ENCODE measurements around the gene CCSER2. TPM values are rescaled to one million over a fixed set of nuclear protein-coding genes. Genes with fewer than 3 reads are reported as not detected.

CCSER2 gene
- total and polyA plus RNA-seq, 7 experiments from 2014 or later: 59.1 to 133 (median 93.4) TPM

GRCh38 chr10:84563355-84563754 is 235.0 kb downstream of the CCSER2 start:
- Histone ChIP-seq H3K4me3 (ENCODE audit: low read length) (no peak overlapping the region), H3K36me3 (ENCODE audit: control insufficient read depth in 2 of 3, insufficient read depth in 3 of 3, low read length in 3 of 3) (no peaks in the 10 kb centered on the region), H3K9me3 (ENCODE audit: control insufficient read depth in 2 of 3, low read length in 3 of 3) (no peaks in the 10 kb centered on the region), H3K27me3 (ENCODE audit: control insufficient read depth in 2 of 2, insufficient read depth in 2 of 2, low read length in 2 of 2) (no peaks in the 10 kb centered on the region), H3K27ac (ENCODE audit: low read depth, low read length) (no peak overlapping the region), H3K4me1 (ENCODE audit: control insufficient read depth in 2 of 2, insufficient read depth in 2 of 2, low read length in 2 of 2) (no peaks in the 10 kb centered on the region)
- H3K36me3 Mint-ChIP-seq: no peaks in the 10 kb centered on the region
- CTCF ChIA-PET: no interaction called here
- H3K9me3 Mint-ChIP-seq: peaks cover 0 to 1% (median 0%) of the 10 kb centered on the region in 11 donors
- DNase-seq (no peak), ATAC-seq (no peak)
- H3K4me3 Mint-ChIP-seq: no peak overlapping the region
- H3K27me3 Mint-ChIP-seq: peaks cover 15 to 48% (median 43%) of the 10 kb centered on the region in 5 donors
- POLR2A ChIA-PET: no interaction called here
- intact Hi-C loops (cut with micrococcal nuclease): no loop called here
- no peak overlapping the region for H3K27ac Mint-ChIP-seq
- H3K4me1 Mint-ChIP-seq: peaks cover 0 to 4% (median 0%) of the 10 kb centered on the region in 7 donors

- Mint-ChIP-seq H3K4me1 (peaks cover 0 to 4% (median 0%) of the 10 kb centered on the region in 7 donors), H3K27ac (no peak overlapping the region), H3K36me3 (no peaks in the 10 kb centered on the region), H3K4me3 (no peak overlapping the region), H3K27me3 (peaks cover 15 to 52% (median 47%) of the 10 kb centered on the region in 5 donors), H3K9me3 (peaks cover 0 to 1% (median 0%) of the 10 kb centered on the region in 11 donors)
- DNase-seq (no peak), ATAC-seq (no peak)
- H3K27me3 ChIP-seq (ENCODE audit: control insufficient read depth in 2 of 2, insufficient read depth in 2 of 2, low read length in 2 of 2): no peaks in the 10 kb centered on the region
- intact Hi-C loops (cut with micrococcal nuclease): no loop called here
- ChIA-PET CTCF (no interaction called here), POLR2A (no interaction called here)
- no peak overlapping the region for H3K27ac ChIP-seq (ENCODE audit: low read depth, low read length)
- no peak overlapping the region for H3K4me3 ChIP-seq (ENCODE audit: low read length)
- H3K9me3 ChIP-seq (ENCODE audit: control insufficient read depth in 2 of 3, low read length in 3 of 3): no peaks in the 10 kb centered on the region
- H3K36me3 ChIP-seq (ENCODE audit: control insufficient read depth in 2 of 3, insufficient read depth in 3 of 3, low read length in 3 of 3): no peaks in the 10 kb centered on the region
- no peaks in the 10 kb centered on the region for H3K4me1 ChIP-seq (ENCODE audit: control insufficient read depth in 2 of 2, insufficient read depth in 2 of 2, low read length in 2 of 2)
These were observed 235.5 kb downstream of the CCSER2 start for GRCh38 chr10:84563868-84564267.

- CTCF ChIA-PET: no interaction called here
- Mint-ChIP-seq H3K36me3 (no peaks in the 10 kb centered on the region), H3K9me3 (peaks cover 0 to 4% (median 1%) of the 10 kb centered on the region in 11 donors), H3K27me3 (peaks cover 12 to 64% (median 59%) of the 10 kb centered on the region in 5 donors), H3K4me3 (no peak overlapping the region), H3K4me1 (peaks cover 0 to 4% (median 0%) of the 10 kb centered on the region in 7 donors), H3K27ac (no peak overlapping the region)
- H3K4me1 ChIP-seq (ENCODE audit: control insufficient read depth in 2 of 2, insufficient read depth in 2 of 2, low read length in 2 of 2): no peaks in the 10 kb centered on the region
- no peaks in the 10 kb centered on the region for H3K27me3 ChIP-seq (ENCODE audit: control insufficient read depth in 2 of 2, insufficient read depth in 2 of 2, low read length in 2 of 2)
- ATAC-seq: no peak
- H3K4me3 ChIP-seq (ENCODE audit: low read length): no peak overlapping the region
- H3K36me3 ChIP-seq (ENCODE audit: control insufficient read depth in 2 of 3, insufficient read depth in 3 of 3, low read length in 3 of 3): no peaks in the 10 kb centered on the region
- no peak for DNase-seq
- no peak overlapping the region for H3K27ac ChIP-seq (ENCODE audit: low read depth, low read length)
- POLR2A ChIA-PET: no interaction called here
- intact Hi-C loops (cut with micrococcal nuclease): no loop called here
- no peaks in the 10 kb centered on the region for H3K9me3 ChIP-seq (ENCODE audit: control insufficient read depth in 2 of 3, low read length in 3 of 3)
These were observed 237.6 kb downstream of the CCSER2 start for GRCh38 chr10:84565881-84566582.

GRCh38 chr10:84567133-84567532 is 238.7 kb downstream of the CCSER2 start:
- Mint-ChIP-seq H3K4me1 (peaks cover 0 to 4% (median 0%) of the 10 kb centered on the region in 7 donors), H3K27ac (no peak overlapping the region), H3K4me3 (no peak overlapping the region), H3K27me3 (peaks cover 12 to 64% (median 57%) of the 10 kb centered on the region in 5 donors), H3K9me3 (peaks cover 0 to 6% (median 1%) of the 10 kb centered on the region in 11 donors), H3K36me3 (no peaks in the 10 kb centered on the region)
- ATAC-seq (no peak), DNase-seq (no peak)
- ChIA-PET POLR2A (no interaction called here), CTCF (interaction anchor here (0.6 kb wide), 1 partner anchor 30 kb away, joined by 5 read pairs; no protein-coding TSS in a partner anchor)
- Histone ChIP-seq H3K36me3 (ENCODE audit: control insufficient read depth in 2 of 3, insufficient read depth in 3 of 3, low read length in 3 of 3) (no peaks in the 10 kb centered on the region), H3K4me1 (ENCODE audit: control insufficient read depth in 2 of 2, insufficient read depth in 2 of 2, low read length in 2 of 2) (no peaks in the 10 kb centered on the region), H3K27me3 (ENCODE audit: control insufficient read depth in 2 of 2, insufficient read depth in 2 of 2, low read length in 2 of 2) (no peaks in the 10 kb centered on the region), H3K4me3 (ENCODE audit: low read length) (no peak overlapping the region), H3K9me3 (ENCODE audit: control insufficient read depth in 2 of 3, low read length in 3 of 3) (no peaks in the 10 kb centered on the region), H3K27ac (ENCODE audit: low read depth, low read length) (no peak overlapping the region)
- intact Hi-C loops (cut with micrococcal nuclease): no loop called here

Other genes with a start within 250 kb of the CCSER2 start
- gene GHITM, start 189.1 kb upstream of the CCSER2 start, total RNA-seq: 100 to 1,000 TPM in 1 of 5 experiments, 10 to 100 TPM in 4; 61.5 to 115 (median 76.3) TPM
- 100 to 1,000 TPM; 234 to 312 TPM for gene GHITM, start 189.1 kb upstream of the CCSER2 start, polyA plus RNA-seq
- not detected for gene GPR15LG, start 154.8 kb upstream of the CCSER2 start, total RNA-seq
- not detected for gene GPR15LG, start 154.8 kb upstream of the CCSER2 start, polyA plus RNA-seq
- gene CDHR1, start 134.1 kb upstream of the CCSER2 start, total RNA-seq: 1 to 10 TPM in 1 of 5 experiments, under 1 TPM in 3, not detected in 1; 0.15 to 1.6 (median 0.43) TPM
- under 1 TPM in 1 of 2 donors, not detected in 1; 0.16 TPM for gene CDHR1, start 134.1 kb upstream of the CCSER2 start, polyA plus RNA-seq
- gene LRIT2, start 103.0 kb upstream of the CCSER2 start, total RNA-seq: not detected
- not detected for gene LRIT2, start 103.0 kb upstream of the CCSER2 start, polyA plus RNA-seq
- not detected for gene LRIT1, start 87.0 kb upstream of the CCSER2 start, total RNA-seq
- gene LRIT1, start 87.0 kb upstream of the CCSER2 start, polyA plus RNA-seq: not detected
- gene RGR, start 83.5 kb upstream of the CCSER2 start, total RNA-seq: not detected
- gene RGR, start 83.5 kb upstream of the CCSER2 start, polyA plus RNA-seq: not detected